Endothelial cell of umbilical vein (primary cell): ENCODE measurements around the gene MARCKSL1.

Source experiments
- POLR2AphosphoS5 ChIP-seq: IDR thresholded peaks from 2 replicates; pipeline ENCODE4 v1.6.1; 2012; ENCODE audit warnings: low read depth, mild to moderate bottlenecking, control low read depth, low read length, moderate library complexity; ENCODE audit not compliant: insufficient read depth
- TF ChIP-seq, protein P1 (sequence below), 2 donors: IDR thresholded peaks; 1 replicate in 1 of 2; 2 replicates in 1 of 2; pipeline ENCODE4 v1.5.1; 2011; ENCODE audit warnings: low read length in 2 of 2, mild to moderate bottlenecking in 2 of 2, moderate library complexity in 2 of 2, control low read depth in 1 of 2, inconsistent platforms in 1 of 2, low read depth in 1 of 2; ENCODE audit not compliant: insufficient read depth in 1 of 2; ENCODE audit errors: extremely low read depth in 1 of 2

DNA sequence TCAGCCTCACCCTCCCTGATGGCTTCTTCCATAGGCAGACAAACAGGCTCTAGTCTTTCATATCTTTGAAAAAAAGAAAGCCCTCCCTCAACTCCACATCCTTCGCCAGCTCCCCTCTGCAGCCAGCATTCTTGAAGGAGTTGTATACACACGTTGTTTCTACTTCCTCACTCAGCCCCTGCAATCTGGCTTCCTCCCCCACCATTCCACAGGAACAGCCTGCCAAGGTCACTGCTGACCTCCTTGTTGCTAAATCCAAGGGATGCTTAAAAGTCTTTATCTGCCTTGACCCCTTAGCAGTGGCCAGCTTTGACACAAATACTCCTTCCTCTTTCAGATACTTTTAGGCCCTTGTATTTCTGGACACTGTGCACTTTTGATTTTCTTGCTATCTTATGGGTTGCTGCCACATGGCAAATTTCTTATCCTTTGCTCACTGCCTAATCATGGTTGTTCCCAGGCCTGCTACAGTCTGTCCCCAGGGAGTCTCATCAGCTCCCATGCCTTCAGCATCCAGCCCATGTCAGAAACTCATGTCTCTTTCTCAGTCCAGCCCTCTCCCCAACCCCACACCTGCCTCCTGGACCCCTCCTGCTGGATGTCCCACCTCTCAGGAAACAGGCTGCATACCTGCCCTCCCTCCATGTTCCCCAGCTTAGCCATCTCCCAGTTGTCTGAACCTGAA lies 18.0 kb upstream of the MARCKSL1 start:
- TF ChIP-seq, protein P1, sequence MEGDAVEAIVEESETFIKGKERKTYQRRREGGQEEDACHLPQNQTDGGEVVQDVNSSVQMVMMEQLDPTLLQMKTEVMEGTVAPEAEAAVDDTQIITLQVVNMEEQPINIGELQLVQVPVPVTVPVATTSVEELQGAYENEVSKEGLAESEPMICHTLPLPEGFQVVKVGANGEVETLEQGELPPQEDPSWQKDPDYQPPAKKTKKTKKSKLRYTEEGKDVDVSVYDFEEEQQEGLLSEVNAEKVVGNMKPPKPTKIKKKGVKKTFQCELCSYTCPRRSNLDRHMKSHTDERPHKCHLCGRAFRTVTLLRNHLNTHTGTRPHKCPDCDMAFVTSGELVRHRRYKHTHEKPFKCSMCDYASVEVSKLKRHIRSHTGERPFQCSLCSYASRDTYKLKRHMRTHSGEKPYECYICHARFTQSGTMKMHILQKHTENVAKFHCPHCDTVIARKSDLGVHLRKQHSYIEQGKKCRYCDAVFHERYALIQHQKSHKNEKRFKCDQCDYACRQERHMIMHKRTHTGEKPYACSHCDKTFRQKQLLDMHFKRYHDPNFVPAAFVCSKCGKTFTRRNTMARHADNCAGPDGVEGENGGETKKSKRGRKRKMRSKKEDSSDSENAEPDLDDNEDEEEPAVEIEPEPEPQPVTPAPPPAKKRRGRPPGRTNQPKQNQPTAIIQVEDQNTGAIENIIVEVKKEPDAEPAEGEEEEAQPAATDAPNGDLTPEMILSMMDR (IDR thresholded peaks at IDR 0.05; ENCODE audit: extremely low read depth in 1 of 2, insufficient read depth in 1 of 2, low read depth in 1 of 2, low read length in 2 of 2): no peak
- no peak for TF ChIP-seq POLR2AphosphoS5
